GM12875 (cell line): Measurements from ENCODE around the gene DIRAS1.
"Not testable (repeated sequence)": the region's sequence is repeated elsewhere in the genome, so short reads cannot be mapped to it uniquely, and the experiment has no call there.

Experiments used
- H3K4me3 ChIP-seq: one replicate; pipeline ENCODE4 v1.5.1; 2011; ENCODE audit warnings: low read depth, low read length, control low read depth
- TF ChIP-seq, protein P1 (sequence below): IDR thresholded peaks from 2 replicates; pipeline ENCODE4 v1.5.1; 2011; ENCODE audit warnings: low read depth, mild to moderate bottlenecking, control low read depth, inconsistent platforms, low read length, moderate library complexity, borderline replicate concordance; ENCODE audit not compliant: insufficient read depth

The DIRAS1 gene

DNA sequence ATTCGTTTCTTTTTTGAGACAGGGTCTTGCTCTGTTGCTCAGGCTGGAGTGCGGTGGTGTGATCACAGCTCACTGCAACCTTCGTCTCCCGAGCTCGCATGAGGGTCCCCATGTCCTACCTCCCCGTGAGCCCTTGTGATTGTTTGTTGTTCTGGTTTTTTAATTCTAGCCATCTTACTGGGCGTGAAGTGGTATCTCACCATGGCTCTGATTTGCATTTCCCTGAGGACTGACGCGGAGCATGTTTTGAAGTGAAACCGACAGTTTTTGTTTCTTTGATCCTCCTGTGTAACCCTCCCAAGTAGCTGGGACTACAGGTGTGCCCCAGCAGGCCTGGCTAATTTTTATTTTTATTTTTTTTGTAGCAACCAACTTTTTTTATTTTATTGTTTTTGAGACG lies 40.4 kb downstream of the DIRAS1 start:
- no peak overlapping the region for H3K4me3 ChIP-seq
- TF ChIP-seq, protein P1, sequence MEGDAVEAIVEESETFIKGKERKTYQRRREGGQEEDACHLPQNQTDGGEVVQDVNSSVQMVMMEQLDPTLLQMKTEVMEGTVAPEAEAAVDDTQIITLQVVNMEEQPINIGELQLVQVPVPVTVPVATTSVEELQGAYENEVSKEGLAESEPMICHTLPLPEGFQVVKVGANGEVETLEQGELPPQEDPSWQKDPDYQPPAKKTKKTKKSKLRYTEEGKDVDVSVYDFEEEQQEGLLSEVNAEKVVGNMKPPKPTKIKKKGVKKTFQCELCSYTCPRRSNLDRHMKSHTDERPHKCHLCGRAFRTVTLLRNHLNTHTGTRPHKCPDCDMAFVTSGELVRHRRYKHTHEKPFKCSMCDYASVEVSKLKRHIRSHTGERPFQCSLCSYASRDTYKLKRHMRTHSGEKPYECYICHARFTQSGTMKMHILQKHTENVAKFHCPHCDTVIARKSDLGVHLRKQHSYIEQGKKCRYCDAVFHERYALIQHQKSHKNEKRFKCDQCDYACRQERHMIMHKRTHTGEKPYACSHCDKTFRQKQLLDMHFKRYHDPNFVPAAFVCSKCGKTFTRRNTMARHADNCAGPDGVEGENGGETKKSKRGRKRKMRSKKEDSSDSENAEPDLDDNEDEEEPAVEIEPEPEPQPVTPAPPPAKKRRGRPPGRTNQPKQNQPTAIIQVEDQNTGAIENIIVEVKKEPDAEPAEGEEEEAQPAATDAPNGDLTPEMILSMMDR: no peak

DNA sequence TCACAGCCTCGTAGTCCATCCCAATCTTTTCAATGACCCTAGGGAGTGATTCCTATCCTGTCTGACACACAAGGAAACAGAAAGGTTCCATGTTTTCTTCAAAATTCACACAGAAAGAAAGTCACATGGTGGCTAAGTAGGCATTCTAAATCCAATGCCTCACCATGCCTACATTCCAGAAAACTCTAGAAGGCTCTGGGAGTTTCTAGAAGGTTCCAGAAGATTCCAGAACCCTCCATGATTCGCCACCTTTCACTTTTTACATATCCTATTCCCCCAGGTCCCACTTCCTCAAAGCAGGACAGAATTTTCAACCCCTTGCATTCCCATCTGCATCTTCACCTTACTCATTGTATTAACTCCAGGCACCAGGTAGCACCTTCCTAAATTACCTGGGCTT lies 41.7 kb downstream of the DIRAS1 start:
- TF ChIP-seq, protein P1: no peak
- H3K4me3 ChIP-seq: no peak overlapping the region

DNA sequence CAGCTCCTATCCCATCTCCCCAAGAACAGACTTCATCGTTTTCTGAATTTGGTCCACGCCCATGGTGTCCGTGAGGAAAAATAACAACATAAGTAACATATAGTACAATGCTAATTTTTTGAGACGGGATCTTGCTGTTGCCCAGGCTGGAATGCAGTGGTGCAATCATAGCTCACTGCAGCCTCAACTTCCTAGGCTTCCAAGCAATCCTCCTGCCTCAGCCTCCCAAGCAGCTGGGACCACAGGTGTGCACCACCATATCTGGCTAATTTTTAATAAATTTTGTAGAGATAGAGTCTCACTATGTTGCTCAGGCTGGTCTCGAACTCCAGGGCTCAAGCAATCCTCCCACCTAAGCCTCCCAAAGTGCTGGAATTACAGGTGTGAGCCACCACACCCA lies 42.2 kb downstream of the DIRAS1 start:
- not testable (repeated sequence) for H3K4me3 ChIP-seq

DNA sequence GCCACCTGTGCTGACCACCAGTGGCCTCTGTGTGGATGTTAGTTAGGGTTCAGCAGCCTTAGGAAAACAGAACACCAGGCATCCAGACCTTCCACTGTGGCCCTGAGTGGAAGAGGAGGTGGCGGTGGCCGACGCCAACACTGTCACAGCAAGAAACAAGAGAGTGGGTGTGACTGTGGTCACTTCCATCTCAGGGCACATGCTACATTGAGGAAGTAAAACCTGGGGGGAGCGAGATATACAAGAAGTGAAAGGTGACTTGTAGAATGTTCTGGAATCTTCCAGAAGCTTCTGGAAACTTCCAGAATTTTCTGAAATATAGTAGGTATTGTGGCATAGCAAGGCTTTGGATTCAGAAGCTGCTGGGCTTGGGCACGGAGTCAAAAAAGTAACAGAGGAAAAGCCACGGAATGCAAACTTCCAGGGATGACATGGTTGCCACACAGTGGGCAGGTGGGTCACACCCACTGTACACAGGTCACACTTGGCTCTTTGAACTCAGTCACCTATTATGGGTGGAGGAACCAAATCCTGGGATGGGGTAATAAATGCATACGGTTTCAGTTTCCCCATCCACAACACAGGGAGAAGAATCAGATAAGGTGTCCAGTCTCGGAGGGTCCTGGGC lies 43.0 kb downstream of the DIRAS1 start:
- H3K4me3 ChIP-seq: no peak overlapping the region
- TF ChIP-seq, protein P1: no peak

DNA sequence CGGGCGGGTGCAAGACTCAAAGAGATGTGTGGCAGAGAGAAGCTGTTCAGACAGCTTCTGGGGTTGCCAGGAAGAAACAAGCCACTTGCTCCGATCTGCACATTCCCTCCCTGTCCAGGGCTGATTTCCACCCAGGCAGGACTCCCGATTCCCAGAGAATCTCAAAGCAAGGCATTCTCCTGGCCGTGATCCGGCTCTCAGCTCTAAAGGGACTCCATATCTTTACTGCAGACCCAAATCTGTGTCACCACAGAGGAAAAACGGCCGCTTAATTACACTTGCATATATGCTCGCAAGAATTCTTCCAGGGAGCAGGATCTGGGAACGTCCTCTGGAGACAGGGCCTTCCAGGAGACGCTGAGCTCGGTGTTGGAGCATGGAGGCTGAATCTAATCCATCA lies 44.3 kb downstream of the DIRAS1 start:
- no peak overlapping the region for H3K4me3 ChIP-seq
- TF ChIP-seq, protein P1: no peak

DNA sequence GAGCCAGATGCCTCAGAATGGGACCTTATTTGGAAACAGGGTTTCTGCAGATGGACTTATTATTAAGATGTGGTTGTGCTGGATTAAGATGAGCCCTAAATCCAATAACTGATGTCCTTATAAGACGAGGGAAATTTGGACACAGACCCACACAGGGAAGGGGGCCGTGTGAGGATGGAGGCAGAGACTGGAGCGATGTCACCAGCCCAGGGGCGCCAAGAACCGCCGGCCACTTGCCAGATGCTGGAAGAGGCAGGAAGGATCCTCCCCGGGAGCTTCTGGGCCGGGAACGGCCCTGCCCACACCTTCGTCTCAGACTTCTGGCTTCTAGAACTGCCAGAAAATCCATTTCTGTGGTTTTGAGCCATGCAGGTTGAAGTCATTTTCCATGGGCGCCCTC lies 45.3 kb downstream of the DIRAS1 start:
- TF ChIP-seq, protein P1: no peak
- no peak overlapping the region for H3K4me3 ChIP-seq

DNA sequence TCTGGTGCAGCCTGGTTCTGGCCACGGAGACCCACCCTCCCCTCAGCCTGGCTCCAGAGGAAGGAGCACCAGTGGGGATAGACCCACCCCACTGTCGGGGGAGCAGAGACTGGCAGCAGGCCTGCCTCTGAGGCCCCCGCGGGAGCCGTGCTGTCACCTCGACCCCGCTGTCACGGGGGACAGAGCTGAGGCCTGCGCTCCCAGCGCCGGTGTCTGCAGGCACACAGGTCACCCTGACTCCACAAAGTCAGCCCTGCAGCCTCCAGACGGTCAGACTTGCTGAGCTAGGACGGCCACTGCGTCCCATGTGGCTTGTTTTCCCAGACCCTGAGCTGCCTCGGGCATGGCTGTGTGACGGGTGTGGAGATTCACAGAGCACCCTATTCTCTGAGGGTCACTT lies 51.0 kb downstream of the DIRAS1 start:
- no peak overlapping the region for H3K4me3 ChIP-seq
- TF ChIP-seq, protein P1: no peak
